H1 (cell line): ENCODE results near the gene HBA2. TPM values are rescaled to one million over a fixed set of nuclear protein-coding genes. Genes with fewer than 3 reads are reported as not detected.
"Not testable (repeated sequence)": the region's sequence is repeated elsewhere in the genome, so short reads cannot be mapped to it uniquely, and the experiment has no call there.

Experiments
- CTCF ChIA-PET: fragments of 300-600 bp; sonication (Branson Sonifier 250); formaldehyde crosslinking; loops from one replicate; lab custom pipeline; 2021; ENCODE audit not compliant: partially characterized antibody; lab: Charles Lee
- POLR2A ChIA-PET: fragments of 300-600 bp; sonication (Branson Sonifier 250); formaldehyde crosslinking; loops from one replicate; lab custom pipeline; 2021; ENCODE audit warnings: inconsistent platforms; ENCODE audit not compliant: partially characterized antibody; lab: Charles Lee
- DNase-seq, 2 experiments: peaks; one replicate each; pipeline versions ENCODE4 v3.0.0 to v3.0.0-alpha.2; 2010 to 2022; ENCODE audit warnings: low spot score in 2 of 2, low read depth in 1 of 2, mixed read lengths in 1 of 2
- FAIRE-seq: peaks from 2 replicates; lab custom pipeline; 2011; peaks lifted over from hg19 to GRCh38; lab: Jason Lieb, UNC
- H2AFZ ChIP-seq: 2 replicates; pipeline ENCODE4 v1.8.1; 2012; ENCODE audit warnings: low read length, inconsistent platforms
- H2AK5ac ChIP-seq: 2 replicates; pipeline ENCODE4 v1.6.1; 2013; ENCODE audit warnings: low read depth, low read length
- H2BK120ac ChIP-seq: replicated peaks from 2 replicates; pipeline ENCODE3; 2013; ENCODE audit warnings: low read depth, low read length, inconsistent platforms
- H2BK12ac ChIP-seq: 2 replicates; pipeline ENCODE4 v1.6.1; 2013; ENCODE audit warnings: low read depth, low read length
- H2BK15ac ChIP-seq: 2 replicates; pipeline ENCODE4 v1.6.1; 2013; ENCODE audit warnings: low read length
- H2BK20ac ChIP-seq: 2 replicates; pipeline ENCODE4 v1.6.1; 2013; ENCODE audit warnings: low read length
- H2BK5ac ChIP-seq: 2 replicates; pipeline ENCODE4 v1.6.1; 2013; ENCODE audit warnings: low read depth, low read length
- H3K14ac ChIP-seq: 2 replicates; pipeline ENCODE4 v1.6.1; 2013; ENCODE audit warnings: inconsistent platforms; ENCODE audit not compliant: insufficient read length
- H3K18ac ChIP-seq: 2 replicates; pipeline ENCODE4 v1.6.1; 2013; ENCODE audit warnings: low read length; ENCODE audit errors: extremely low read depth
- H3K23ac ChIP-seq: 2 replicates; pipeline ENCODE4 v1.6.1; 2013; ENCODE audit warnings: inconsistent platforms; ENCODE audit not compliant: insufficient read length
- H3K23me2 ChIP-seq: 2 replicates; pipeline ENCODE4 v1.6.1; 2013; ENCODE audit warnings: low read depth, low read length
- H3K27ac ChIP-seq: 2 replicates; pipeline ENCODE4 v1.6.1; 2011; ENCODE audit warnings: low read depth, low read length, inconsistent platforms
- H3K27me3 ChIP-seq, 4 experiments: replicated peaks in 1 of 4; 1 replicate in 1 of 4; 2 replicates in 3 of 4; pipeline versions ENCODE4 v1.6.1 to v1.8.1; 2011 to 2013; ENCODE audit warnings: low read length in 3 of 4, mild to moderate bottlenecking in 3 of 4, inconsistent platforms in 2 of 4, mixed read lengths in 2 of 4, moderate library complexity in 1 of 4; ENCODE audit not compliant: control insufficient read depth in 3 of 4, insufficient read depth in 3 of 4; ENCODE audit errors: extremely low read depth in 1 of 4
- H3K36me3 ChIP-seq, 4 experiments: 2 replicates each; pipeline versions ENCODE4 v1.6.1 to v1.8.1; 2011 to 2013; ENCODE audit warnings: mild to moderate bottlenecking in 4 of 4, low read length in 3 of 4, moderate library complexity in 2 of 4, control low read depth in 1 of 4, inconsistent platforms in 1 of 4; ENCODE audit not compliant: insufficient read depth in 4 of 4, control insufficient read depth in 2 of 4
- H3K4ac ChIP-seq: replicated peaks from 2 replicates; pipeline ENCODE3; 2013; ENCODE audit warnings: low read length, low read depth, mixed read lengths, inconsistent platforms; ENCODE audit not compliant: insufficient read length
- H3K4me1 ChIP-seq, 4 experiments: replicated peaks in 1 of 4; 1 replicate in 1 of 4; 2 replicates in 3 of 4; pipeline versions ENCODE4 v1.6.1 to v1.8.1; 2011 to 2013; ENCODE audit warnings: low read length in 3 of 4, inconsistent platforms in 2 of 4, mixed read lengths in 1 of 4; ENCODE audit not compliant: insufficient read depth in 4 of 4, control insufficient read depth in 3 of 4
- H3K4me2 ChIP-seq, 2 experiments: 2 replicates each; pipeline versions ENCODE4 v1.6.1 to v1.8.1; 2011 to 2013; ENCODE audit warnings: low read depth in 2 of 2, low read length in 2 of 2, control low read depth in 1 of 2, inconsistent platforms in 1 of 2, mild to moderate bottlenecking in 1 of 2; ENCODE audit not compliant: insufficient read depth in 1 of 2
- H3K4me3 ChIP-seq, 4 experiments: fragments of 200-600, 300-600 bp in 1 of 4; sonication (generic), shearing (Covaris generic), sonication (Bioruptor Twin) in 1 of 4; 2 replicates each; pipeline versions ENCODE4 v1.5.1 to v1.8.1; 2011 to 2016; ENCODE audit warnings: low read length in 4 of 4, low read depth in 3 of 4, control low read depth in 2 of 4, inconsistent platforms in 2 of 4, mild to moderate bottlenecking in 2 of 4, mixed read lengths in 1 of 4, moderate library complexity in 1 of 4; ENCODE audit not compliant: insufficient read depth in 2 of 4; ENCODE audit errors: extremely low read depth in 1 of 4
- H3K56ac ChIP-seq: replicated peaks from 2 replicates; pipeline ENCODE3; 2013; ENCODE audit warnings: low read depth, mild to moderate bottlenecking, mixed read lengths, low read length, inconsistent platforms; ENCODE audit not compliant: insufficient read length
- H3K79me1 ChIP-seq: 2 replicates; pipeline ENCODE4 v1.6.1; 2013; ENCODE audit warnings: low read depth, low read length, control low read depth
- H3K79me2 ChIP-seq, 2 experiments: 2 replicates each; pipeline versions ENCODE4 v1.6.1 to v1.8.1; 2012 to 2013; ENCODE audit warnings: low read length in 2 of 2, mild to moderate bottlenecking in 2 of 2, inconsistent platforms in 1 of 2; ENCODE audit not compliant: insufficient read depth in 2 of 2, control insufficient read depth in 1 of 2
- H3K9ac ChIP-seq, 4 experiments: replicated peaks in 1 of 4; 1 replicate in 1 of 4; 2 replicates in 3 of 4; pipeline versions ENCODE4 v1.6.1 to v1.8.1; 2011 to 2013; ENCODE audit warnings: low read depth in 3 of 4, low read length in 3 of 4, control low read depth in 2 of 4, mild to moderate bottlenecking in 2 of 4, moderate library complexity in 2 of 4, inconsistent platforms in 1 of 4; ENCODE audit errors: extremely low read depth in 1 of 4
- H3K9me3 ChIP-seq, 2 experiments: 2 replicates each; pipeline versions ENCODE4 v1.6.1 to v1.8.1; 2012 to 2013; ENCODE audit warnings: mild to moderate bottlenecking in 2 of 2, moderate library complexity in 2 of 2, control low read depth in 1 of 2, inconsistent platforms in 1 of 2, low read depth in 1 of 2, low read length in 1 of 2, mixed read lengths in 1 of 2; ENCODE audit not compliant: insufficient read depth in 2 of 2
- H4K20me1 ChIP-seq, 2 experiments: replicated peaks in 1 of 2; 2 replicates each; pipeline versions ENCODE3 to v1.8.1; 2011 to 2013; ENCODE audit warnings: inconsistent platforms in 2 of 2, low read length in 2 of 2, mild to moderate bottlenecking in 1 of 2; ENCODE audit not compliant: insufficient read depth in 2 of 2, control insufficient read depth in 1 of 2
- H4K5ac ChIP-seq: 2 replicates; pipeline ENCODE4 v1.6.1; 2013; ENCODE audit warnings: low read length, low read depth, mixed read lengths, inconsistent platforms; ENCODE audit not compliant: insufficient read length
- H4K8ac ChIP-seq: 2 replicates; pipeline ENCODE4 v1.8.0; 2013; ENCODE audit warnings: mild to moderate bottlenecking, moderate library complexity, low read length, inconsistent platforms; ENCODE audit not compliant: insufficient read depth; ENCODE audit errors: extremely low read depth
- H4K91ac ChIP-seq: replicated peaks from 2 replicates; pipeline ENCODE3; 2013; ENCODE audit warnings: low read length, mixed read lengths, inconsistent platforms; ENCODE audit not compliant: insufficient read length
- WGBS, 2 experiments: shearing (Covaris generic) in 1 of 2; methylation state at CpG; one replicate each; pipeline versions ENCODE4 v1.1.6 to v1.1.7; 2013 to 2015; ENCODE audit warnings: low lambda C conversion rate in 2 of 2, mixed read lengths in 2 of 2, inconsistent platforms in 1 of 2, low coverage in 1 of 2, missing lambda C conversion rate in 1 of 2; ENCODE audit not compliant: insufficient replicate concordance in 2 of 2, insufficient coverage in 1 of 2, insufficient read length in 1 of 2; ENCODE audit errors: extremely low coverage in 1 of 2, missing lambda C conversion rate in 1 of 2; 5-methylcytosine and 5-hydroxymethylcytosine counted together
- polyA plus RNA-seq, 7 experiments: library from polyadenylated mRNA; depleted of rRNA in 3 of 7; stranded (reverse) in 5 of 7; unstranded in 2 of 7; fragments of >200 nt in 5 of 7; fragments of 200-250 nt in 2 of 7; gene quantifications; 1 replicate in 5 of 7; 2 replicates in 1 of 7; 4 replicates in 1 of 7; pipeline versions ENCODE4 v1.2.1 to v1.2.3, GENCODE V29; 2011 to 2013; ENCODE audit warnings: missing spikeins in 2 of 7, mixed read lengths in 2 of 7
- total RNA-seq: library from RNA; stranded (reverse); fragmentation: NEBNext Ultra II Directional; extraction: Animal tissue kit (Norgen Biotek cat#: 25700); gene quantifications from 2 replicates; pipeline ENCODE4 v1.2.1, GENCODE V29; 2021

The HBA2 gene
- total and polyA plus RNA-seq, 2 of the 8 experiments (the other 6 are each of a cell fraction or from before 2014, with no cell fraction given), result 6.1 TPM; not detected in 1

GRCh38 chr16:211631-212180, 39.0 kb downstream of the HBA2 start:
- not testable (repeated sequence) for H3K9ac ChIP-seq, H3K23me2 ChIP-seq, H3K27me3 ChIP-seq, H3K79me1 ChIP-seq, H3K4me3 ChIP-seq, H3K18ac ChIP-seq, H4K5ac ChIP-seq, H3K23ac ChIP-seq, H2BK5ac ChIP-seq, H3K14ac ChIP-seq, H3K27ac ChIP-seq, H2BK120ac ChIP-seq, H2BK12ac ChIP-seq, H3K4me1 ChIP-seq, H4K8ac ChIP-seq, H2AK5ac ChIP-seq, H4K91ac ChIP-seq, H2BK15ac ChIP-seq, DNase-seq, H2BK20ac ChIP-seq, FAIRE-seq, H3K9me3 ChIP-seq, H3K56ac ChIP-seq, H3K4ac ChIP-seq, H2AFZ ChIP-seq, H3K4me2 ChIP-seq
- POLR2A ChIA-PET, result interaction anchor here (1.5 to 34.3 kb wide), 2 partner anchors 13 to 14 kb away, joined by 3 to 348 read pairs; partner anchors contain the start of gene LUC7L
- 96% methylated on average over 14 of the region's 14 CpGs; no CpG with 5 or more reads in 1 of the 2 experiments for WGBS, 2 experiments
- Histone ChIP-seq H3K79me2 (peaks cover 0 to 56% of the 10 kb centered on the region in 2 experiments), H3K36me3 (peaks cover 19 to 58% (median 31%) of the 10 kb centered on the region in 4 experiments), H4K20me1 (peaks cover 2 to 23% of the 10 kb centered on the region in 2 experiments)
- CTCF ChIA-PET, result interaction anchor here (1.2 to 1.6 kb wide), 2 partner anchors 22 to 105 kb away, joined by 3 read pairs; no protein-coding TSS in a partner anchor
